Measurements from ENCODE around the gene CATSPERZ. TPM values are rescaled to one million over a fixed set of nuclear protein-coding genes. Genes with fewer than 3 reads are reported as not detected.

Gene CATSPERZ
- total and polyA plus RNA-seq, 9 of the 15 experiments (the other 6 are each of a cell fraction or from before 2014, with no cell fraction given) = 0.86 to 8.5 (median 3.5) TPM

- TF ChIP-seq RREB1 (CRISPR knock-in tag; IDR thresholded peaks at IDR 0.05) = peak; percentile 66; the same call in 1 of the 2 replicates
- TF ChIP-seq JUND (IDR thresholded peaks at IDR 0.05; ENCODE audit: borderline replicate concordance, low read depth, low read length) = peak; percentile 48
- TF ChIP-seq JUND (tag; IDR thresholded peaks at IDR 0.05; ENCODE audit: borderline replicate concordance, low read depth, low read length) = no peak
- peak; percentile 98 for TF ChIP-seq PKNOX1 (IDR thresholded peaks at IDR 0.05)
- TF ChIP-seq, protein P1, sequence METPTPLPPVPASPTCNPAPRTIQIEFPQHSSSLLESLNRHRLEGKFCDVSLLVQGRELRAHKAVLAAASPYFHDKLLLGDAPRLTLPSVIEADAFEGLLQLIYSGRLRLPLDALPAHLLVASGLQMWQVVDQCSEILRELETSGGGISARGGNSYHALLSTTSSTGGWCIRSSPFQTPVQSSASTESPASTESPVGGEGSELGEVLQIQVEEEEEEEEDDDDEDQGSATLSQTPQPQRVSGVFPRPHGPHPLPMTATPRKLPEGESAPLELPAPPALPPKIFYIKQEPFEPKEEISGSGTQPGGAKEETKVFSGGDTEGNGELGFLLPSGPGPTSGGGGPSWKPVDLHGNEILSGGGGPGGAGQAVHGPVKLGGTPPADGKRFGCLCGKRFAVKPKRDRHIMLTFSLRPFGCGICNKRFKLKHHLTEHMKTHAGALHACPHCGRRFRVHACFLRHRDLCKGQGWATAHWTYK (CRISPR knock-in tag; IDR thresholded peaks at IDR 0.05) = 0 out of 2 replicates have a peak, but pooled peaks have one; percentile 34
- TF ChIP-seq TBP (optimal IDR thresholded peaks at IDR 0.05; ENCODE audit: low read depth, low read length) = peak; percentile 23
- no peak for TF ChIP-seq RBBP5 (IDR thresholded peaks at IDR 0.05; ENCODE audit: borderline replicate concordance, insufficient read depth, low read length, poor library complexity, severe bottlenecking)
- peak; percentile 48 for TF ChIP-seq TFAP4 (CRISPR knock-in tag; IDR thresholded peaks at IDR 0.05; ENCODE audit: borderline replicate concordance)
- TF ChIP-seq SMARCE1 (IDR thresholded peaks at IDR 0.05) = no peak
- TF ChIP-seq NCOA1 (IDR thresholded peaks at IDR 0.05; ENCODE audit: low read depth) = no peak
- TF ChIP-seq KHSRP (IDR thresholded peaks at IDR 0.05) = no peak
- TF ChIP-seq ZNF140 (CRISPR knock-in tag; IDR thresholded peaks at IDR 0.05) = no peak
- peak; percentile 92 for TF ChIP-seq MXI1 (IDR thresholded peaks at IDR 0.05; ENCODE audit: low read depth, low read length)
- no peak for TF ChIP-seq HBP1 (CRISPR knock-in tag; IDR thresholded peaks at IDR 0.05)
- TF ChIP-seq IRF9 (tag; IDR thresholded peaks at IDR 0.05) = no peak
Measured at GRCh38 chr11:64284048-64284961, 15.9 kb upstream of the CATSPERZ start, which contains the start of gene BAD (continued).
